ENCODE measurements around the gene DYNC1H1.

The DYNC1H1 gene

GRCh38 chr14:101957406-101958234 lies 6.8 kb upstream of the DYNC1H1 start:
- in situ Hi-C loops (cut with HindIII; ENCODE audit: low sequenced_read_pairs) = no loop called here
- DNase-seq (ENCODE audit: low read depth, low spot score) = no peak
- TF ChIP-seq, protein P1, sequence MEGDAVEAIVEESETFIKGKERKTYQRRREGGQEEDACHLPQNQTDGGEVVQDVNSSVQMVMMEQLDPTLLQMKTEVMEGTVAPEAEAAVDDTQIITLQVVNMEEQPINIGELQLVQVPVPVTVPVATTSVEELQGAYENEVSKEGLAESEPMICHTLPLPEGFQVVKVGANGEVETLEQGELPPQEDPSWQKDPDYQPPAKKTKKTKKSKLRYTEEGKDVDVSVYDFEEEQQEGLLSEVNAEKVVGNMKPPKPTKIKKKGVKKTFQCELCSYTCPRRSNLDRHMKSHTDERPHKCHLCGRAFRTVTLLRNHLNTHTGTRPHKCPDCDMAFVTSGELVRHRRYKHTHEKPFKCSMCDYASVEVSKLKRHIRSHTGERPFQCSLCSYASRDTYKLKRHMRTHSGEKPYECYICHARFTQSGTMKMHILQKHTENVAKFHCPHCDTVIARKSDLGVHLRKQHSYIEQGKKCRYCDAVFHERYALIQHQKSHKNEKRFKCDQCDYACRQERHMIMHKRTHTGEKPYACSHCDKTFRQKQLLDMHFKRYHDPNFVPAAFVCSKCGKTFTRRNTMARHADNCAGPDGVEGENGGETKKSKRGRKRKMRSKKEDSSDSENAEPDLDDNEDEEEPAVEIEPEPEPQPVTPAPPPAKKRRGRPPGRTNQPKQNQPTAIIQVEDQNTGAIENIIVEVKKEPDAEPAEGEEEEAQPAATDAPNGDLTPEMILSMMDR (IDR thresholded peaks at IDR 0.05; ENCODE audit: low read depth, low read length) = no peak
- H3K4me3 ChIP-seq (ENCODE audit: low read depth, low read length) = no peak overlapping the region

DNA sequence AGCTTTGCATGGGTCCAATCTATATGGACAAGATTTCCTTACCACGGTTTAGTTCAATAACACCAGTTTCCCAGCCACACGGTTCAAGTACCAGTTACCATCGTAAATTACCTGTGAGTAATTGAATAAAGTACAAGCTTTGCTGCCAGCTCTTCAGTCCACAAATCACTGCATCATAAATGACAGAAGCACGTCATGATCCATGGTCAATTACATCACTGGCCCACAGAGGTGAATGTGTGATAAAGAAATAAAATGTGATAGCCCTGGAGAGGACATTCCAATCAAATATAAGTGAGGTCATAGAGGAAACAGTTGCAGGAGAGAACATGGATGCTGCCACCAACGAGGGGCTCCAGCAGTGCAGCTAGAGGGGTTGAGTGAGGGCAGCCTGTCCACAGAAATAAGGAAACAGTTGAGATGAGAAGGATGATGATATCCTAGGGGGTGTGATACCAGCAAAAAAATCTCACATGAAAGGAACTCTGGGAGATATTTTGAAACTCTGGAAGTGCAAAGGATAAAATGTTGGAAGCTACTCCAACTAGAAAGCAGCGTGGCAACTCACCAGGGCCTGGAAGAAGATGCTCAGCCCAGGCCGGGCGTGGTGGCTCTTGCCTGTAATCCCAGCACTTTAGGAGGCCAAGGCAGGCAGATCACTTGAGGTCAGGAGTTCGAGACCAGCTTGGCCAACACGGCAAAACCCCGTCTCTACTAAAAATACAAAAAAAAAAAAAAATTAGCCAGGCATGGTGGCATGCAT lies 5.8 kb upstream of the DYNC1H1 start:
- in situ Hi-C loops (cut with HindIII; ENCODE audit: low sequenced_read_pairs) = no loop called here
- TF ChIP-seq, protein P1 (IDR thresholded peaks at IDR 0.05; ENCODE audit: low read depth, low read length) = no peak
- H3K4me3 ChIP-seq (ENCODE audit: low read depth, low read length) = no peak overlapping the region
- no peak for DNase-seq (ENCODE audit: low read depth, low spot score)

- DNase-seq (ENCODE audit: low read depth, low spot score) = no peak
- H3K4me3 ChIP-seq (ENCODE audit: low read depth, low read length) = no peak overlapping the region
- in situ Hi-C loops (cut with HindIII; ENCODE audit: low sequenced_read_pairs) = no loop called here
- TF ChIP-seq, protein P1 (IDR thresholded peaks at IDR 0.05; ENCODE audit: low read depth, low read length) = no peak
These were observed 5.1 kb upstream of the DYNC1H1 start for GRCh38 chr14:101959277-101959676.

DNA sequence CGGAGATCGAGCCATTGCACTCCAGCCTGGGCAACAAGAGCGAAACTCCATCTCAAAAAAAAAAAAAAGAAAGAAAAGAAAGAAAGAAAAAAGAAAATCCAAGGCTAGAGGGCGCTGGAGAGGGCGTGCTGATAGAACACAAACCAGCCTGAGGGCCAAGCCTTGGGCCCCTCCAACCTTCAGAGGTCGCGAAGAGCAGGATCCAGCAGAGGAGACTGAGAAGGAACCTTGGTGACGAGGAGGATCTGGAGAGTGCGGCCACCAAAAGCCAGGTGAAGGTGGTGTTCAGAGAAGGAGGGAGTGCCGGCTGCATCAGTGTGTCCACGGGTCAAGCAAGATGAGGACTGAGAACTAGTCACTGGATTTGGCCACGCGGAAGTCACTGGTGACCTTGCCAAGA lies 4.1 kb upstream of the DYNC1H1 start:
- TF ChIP-seq, protein P1 (IDR thresholded peaks at IDR 0.05; ENCODE audit: low read depth, low read length) = peak; percentile 59
- DNase-seq (ENCODE audit: low read depth, low spot score) = no peak
- H3K4me3 ChIP-seq (ENCODE audit: low read depth, low read length) = no peak overlapping the region
- in situ Hi-C loops (cut with HindIII; ENCODE audit: low sequenced_read_pairs) = no loop called here

GRCh38 chr14:101961011-101961721 lies 3.2 kb upstream of the DYNC1H1 start:
- TF ChIP-seq, protein P1 (IDR thresholded peaks at IDR 0.05; ENCODE audit: low read depth, low read length) = peak; percentile 95
- DNase-seq (ENCODE audit: low read depth, low spot score) = peak; percentile 79
- no peak overlapping the region for H3K4me3 ChIP-seq (ENCODE audit: low read depth, low read length)
- in situ Hi-C loops (cut with HindIII; ENCODE audit: low sequenced_read_pairs) = no loop called here

DNA sequence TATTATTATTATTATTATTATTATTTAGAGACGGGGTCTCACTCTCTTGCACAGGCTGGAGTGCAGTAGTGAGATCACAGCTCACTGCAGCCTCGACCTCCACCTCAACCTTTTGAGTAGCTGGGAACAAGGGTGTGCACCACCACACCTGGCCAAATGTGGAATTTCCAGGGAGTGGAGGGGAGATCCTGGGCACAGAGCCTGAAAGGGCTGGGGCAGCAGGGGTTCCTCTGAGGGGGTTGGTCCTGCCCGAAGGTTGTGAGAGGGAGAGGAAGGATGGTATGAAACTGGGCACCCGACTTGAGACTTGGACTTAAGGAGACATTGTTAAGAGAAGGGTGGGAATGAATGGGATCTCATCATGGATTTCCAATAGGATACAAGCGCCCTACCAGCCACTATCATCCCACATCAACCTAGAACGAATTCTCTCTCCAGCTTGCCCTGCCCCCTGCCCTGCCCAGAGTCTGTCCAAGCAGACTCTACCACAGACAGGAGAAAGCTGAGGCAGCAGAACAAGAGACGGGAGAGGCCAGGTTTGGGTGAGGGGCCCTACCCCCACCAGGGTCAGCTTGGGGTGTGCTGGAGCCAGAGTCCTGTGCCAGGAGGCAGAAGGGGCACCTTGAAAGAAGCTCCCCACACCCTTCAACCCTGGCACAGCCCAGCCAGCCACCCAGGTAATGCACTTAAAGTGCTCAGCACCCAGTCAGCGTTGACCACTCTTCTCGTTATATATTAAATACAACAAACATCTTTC lies 2.4 kb upstream of the DYNC1H1 start:
- in situ Hi-C loops (cut with HindIII; ENCODE audit: low sequenced_read_pairs) = no loop called here
- no peak for DNase-seq (ENCODE audit: low read depth, low spot score)
- no peak overlapping the region for H3K4me3 ChIP-seq (ENCODE audit: low read depth, low read length)
- TF ChIP-seq, protein P1 (IDR thresholded peaks at IDR 0.05; ENCODE audit: low read depth, low read length) = no peak

Data from astrocyte of the spinal cord (primary cell).